ENCODE data around the gene DRICH1.
"Not testable (repeated sequence)": the region's sequence is repeated elsewhere in the genome, so short reads cannot be mapped to it uniquely, and the experiment has no call there.

The DRICH1 gene

GRCh38 chr22:23675502-23676415 is 43.6 kb upstream of the DRICH1 start:
- Histone ChIP-seq H3K27me3 (ENCODE audit: insufficient read depth, low read depth) (no peaks in the 10 kb centered on the region), H3K36me3 (ENCODE audit: insufficient read depth) (no peaks in the 10 kb centered on the region), H3K4me2 (no peak overlapping the region), H3K9ac (no peak overlapping the region), H3K79me2 (ENCODE audit: insufficient read depth, low read depth) (no peaks in the 10 kb centered on the region), H3K4me3 (IDR thresholded peaks at IDR 0.05; ENCODE audit: insufficient read depth, low read depth, low read length) (no peak overlapping the region), H3K4me1 (ENCODE audit: low read depth, poor library complexity, severe bottlenecking) (peaks cover 7% of the 10 kb centered on the region), H2AFZ (ENCODE audit: low read depth) (no peak overlapping the region), H3K27ac (no peak overlapping the region), H4K20me1 (ENCODE audit: insufficient read depth) (no peaks in the 10 kb centered on the region)
- TF ChIP-seq CTCF (conservative IDR thresholded peaks at IDR 0.05; ENCODE audit: low read depth, low read length) = no peak

GRCh38 chr22:23674886-23675501 is 42.9 kb upstream of the DRICH1 start:
- H3K36me3 ChIP-seq (ENCODE audit: insufficient read depth); H3K4me3 ChIP-seq (IDR thresholded peaks at IDR 0.05; ENCODE audit: insufficient read depth, low read depth, low read length); H4K20me1 ChIP-seq (ENCODE audit: insufficient read depth); H3K4me2 ChIP-seq; H3K27ac ChIP-seq; H3K9ac ChIP-seq; H3K4me1 ChIP-seq (ENCODE audit: low read depth, poor library complexity, severe bottlenecking); H3K79me2 ChIP-seq (ENCODE audit: insufficient read depth, low read depth); H2AFZ ChIP-seq (ENCODE audit: low read depth); H3K27me3 ChIP-seq (ENCODE audit: insufficient read depth, low read depth): not testable (repeated sequence)

GRCh38 chr22:23673826-23674690 is 41.9 kb upstream of the DRICH1 start:
- no peak overlapping the region for H3K4me3 ChIP-seq (IDR thresholded peaks at IDR 0.05; ENCODE audit: insufficient read depth, low read depth, low read length)
- H3K27me3 ChIP-seq (ENCODE audit: insufficient read depth, low read depth) = no peaks in the 10 kb centered on the region
- no peak overlapping the region for H3K9ac ChIP-seq
- no peaks in the 10 kb centered on the region for H3K79me2 ChIP-seq (ENCODE audit: insufficient read depth, low read depth)
- H3K4me2 ChIP-seq = no peak overlapping the region
- no peak for TF ChIP-seq CTCF (conservative IDR thresholded peaks at IDR 0.05; ENCODE audit: low read depth, low read length)
- H3K36me3 ChIP-seq (ENCODE audit: insufficient read depth) = no peaks in the 10 kb centered on the region
- H4K20me1 ChIP-seq (ENCODE audit: insufficient read depth) = no peaks in the 10 kb centered on the region
- H3K27ac ChIP-seq = no peak overlapping the region
- H3K4me1 ChIP-seq (ENCODE audit: low read depth, poor library complexity, severe bottlenecking) = peaks cover 7% of the 10 kb centered on the region
- no peak overlapping the region for H2AFZ ChIP-seq (ENCODE audit: low read depth)

GRCh38 chr22:23673050-23673620 is 41.0 kb upstream of the DRICH1 start:
- Histone ChIP-seq H3K9ac (no peak overlapping the region), H3K4me2 (no peak overlapping the region), H3K4me1 (ENCODE audit: low read depth, poor library complexity, severe bottlenecking) (peaks cover 7% of the 10 kb centered on the region), H3K79me2 (ENCODE audit: insufficient read depth, low read depth) (no peaks in the 10 kb centered on the region), H3K27me3 (ENCODE audit: insufficient read depth, low read depth) (no peaks in the 10 kb centered on the region), H3K4me3 (IDR thresholded peaks at IDR 0.05; ENCODE audit: insufficient read depth, low read depth, low read length) (no peak overlapping the region), H3K27ac (no peak overlapping the region), H2AFZ (ENCODE audit: low read depth) (no peak overlapping the region), H4K20me1 (ENCODE audit: insufficient read depth) (no peaks in the 10 kb centered on the region), H3K36me3 (ENCODE audit: insufficient read depth) (no peaks in the 10 kb centered on the region)
- TF ChIP-seq CTCF (conservative IDR thresholded peaks at IDR 0.05; ENCODE audit: low read depth, low read length) = no peak

GRCh38 chr22:23672307-23673049 is 40.4 kb upstream of the DRICH1 start:
- H3K4me2 ChIP-seq; H4K20me1 ChIP-seq (ENCODE audit: insufficient read depth); H3K4me1 ChIP-seq (ENCODE audit: low read depth, poor library complexity, severe bottlenecking); H3K36me3 ChIP-seq (ENCODE audit: insufficient read depth); H2AFZ ChIP-seq (ENCODE audit: low read depth); H3K9ac ChIP-seq; H3K27ac ChIP-seq; H3K79me2 ChIP-seq (ENCODE audit: insufficient read depth, low read depth); H3K4me3 ChIP-seq (IDR thresholded peaks at IDR 0.05; ENCODE audit: insufficient read depth, low read depth, low read length); H3K27me3 ChIP-seq (ENCODE audit: insufficient read depth, low read depth): not testable (repeated sequence)

GRCh38 chr22:23671387-23671786 is 39.3 kb upstream of the DRICH1 start:
- not testable (repeated sequence) for H3K79me2 ChIP-seq (ENCODE audit: insufficient read depth, low read depth); H3K27ac ChIP-seq; H3K4me1 ChIP-seq (ENCODE audit: low read depth, poor library complexity, severe bottlenecking); H3K4me2 ChIP-seq; H3K36me3 ChIP-seq (ENCODE audit: insufficient read depth); H3K27me3 ChIP-seq (ENCODE audit: insufficient read depth, low read depth); H3K9ac ChIP-seq; H4K20me1 ChIP-seq (ENCODE audit: insufficient read depth); H2AFZ ChIP-seq (ENCODE audit: low read depth); H3K4me3 ChIP-seq (IDR thresholded peaks at IDR 0.05; ENCODE audit: insufficient read depth, low read depth, low read length)
